Mesodermal cell (in vitro differentiated cells): ENCODE measurements around the gene KDM4C.
"Not testable (repeated sequence)": the region's sequence is repeated elsewhere in the genome, so short reads cannot be mapped to it uniquely, and the experiment has no call there.

ENCODE experiments used
- H3K27ac ChIP-seq: 2 replicates; pipeline ENCODE4 v1.7.0; 2013; ENCODE audit warnings: mild to moderate bottlenecking, low read depth, low read length, moderate library complexity; ENCODE audit not compliant: severe bottlenecking
- H3K36me3 ChIP-seq: 2 replicates; pipeline ENCODE4 v1.7.1; 2013; ENCODE audit warnings: mild to moderate bottlenecking, low read length, moderate library complexity; ENCODE audit not compliant: control insufficient read depth, insufficient read depth
- H3K4me1 ChIP-seq: one replicate; pipeline ENCODE4 v1.7.1; 2013; ENCODE audit warnings: mild to moderate bottlenecking, low read length; ENCODE audit not compliant: insufficient read depth, control insufficient read depth, poor library complexity, severe bottlenecking
- H3K4me3 ChIP-seq: 2 replicates; pipeline ENCODE4 v1.7.0; 2013; ENCODE audit warnings: low read length, control low read depth, mild to moderate bottlenecking; ENCODE audit not compliant: insufficient read depth, poor library complexity, severe bottlenecking; ENCODE audit errors: extremely low read depth
- H3K9me3 ChIP-seq: 2 replicates; pipeline ENCODE4 v1.7.1; 2013; ENCODE audit warnings: mild to moderate bottlenecking, low read length, moderate library complexity; ENCODE audit not compliant: control insufficient read depth
- WGBS, 2 experiments: methylation state at CpG; one replicate each; pipeline ENCODE4 v1.1.5; 2013; ENCODE audit warnings: missing lambda C conversion rate in 2 of 2; ENCODE audit not compliant: insufficient coverage in 2 of 2; 5-methylcytosine and 5-hydroxymethylcytosine counted together

The KDM4C gene

GRCh38 chr9:7030943-7031342 lies 273.2 kb downstream of the KDM4C start:
- H3K4me1 ChIP-seq, H3K4me3 ChIP-seq, H3K9me3 ChIP-seq, H3K36me3 ChIP-seq, H3K27ac ChIP-seq: not testable (repeated sequence)

- H3K27ac ChIP-seq: no peak overlapping the region
- no peaks in the 10 kb centered on the region for H3K4me1 ChIP-seq
- H3K9me3 ChIP-seq: no peaks in the 10 kb centered on the region
- H3K4me3 ChIP-seq: no peak overlapping the region
- WGBS, 2 experiments: 84 to 92% methylated on average over 3 to 4 of the region's 5 CpGs
- H3K36me3 ChIP-seq: no peaks in the 10 kb centered on the region
These were observed 275.6 kb downstream of the KDM4C start for GRCh38 chr9:7033076-7034045.

DNA sequence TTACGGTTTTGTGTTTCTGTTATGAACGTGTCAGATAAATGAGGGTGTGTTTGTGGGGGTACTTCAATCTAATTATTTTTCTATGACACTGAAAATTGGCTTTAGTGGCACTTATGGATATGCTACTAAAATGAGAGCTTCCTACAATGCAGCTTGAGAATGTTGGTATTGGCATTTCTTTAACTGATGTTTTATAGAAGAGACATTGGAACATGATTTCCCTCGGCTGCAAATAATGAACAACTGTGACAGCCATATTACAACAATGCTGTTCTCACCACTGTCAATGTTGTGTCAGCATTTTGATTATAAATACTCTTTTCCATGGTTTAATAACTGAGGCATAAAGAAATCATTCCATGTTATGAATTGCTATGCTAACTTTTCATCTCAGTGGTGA lies 279.4 kb downstream of the KDM4C start:
- no peak overlapping the region for H3K27ac ChIP-seq
- H3K4me1 ChIP-seq: no peaks in the 10 kb centered on the region
- H3K36me3 ChIP-seq: no peaks in the 10 kb centered on the region
- WGBS, 2 experiments: 100% methylated on average over 1 of the region's 3 CpGs
- no peak overlapping the region for H3K4me3 ChIP-seq
- H3K9me3 ChIP-seq: no peaks in the 10 kb centered on the region

GRCh38 chr9:7042124-7042523 lies 284.4 kb downstream of the KDM4C start:
- H3K4me1 ChIP-seq: no peaks in the 10 kb centered on the region
- H3K4me3 ChIP-seq: no peak overlapping the region
- H3K36me3 ChIP-seq: no peaks in the 10 kb centered on the region
- WGBS, 2 experiments: 93 to 100% methylated on average over 3 of the region's 3 CpGs
- no peaks in the 10 kb centered on the region for H3K9me3 ChIP-seq
- H3K27ac ChIP-seq: no peak overlapping the region

DNA sequence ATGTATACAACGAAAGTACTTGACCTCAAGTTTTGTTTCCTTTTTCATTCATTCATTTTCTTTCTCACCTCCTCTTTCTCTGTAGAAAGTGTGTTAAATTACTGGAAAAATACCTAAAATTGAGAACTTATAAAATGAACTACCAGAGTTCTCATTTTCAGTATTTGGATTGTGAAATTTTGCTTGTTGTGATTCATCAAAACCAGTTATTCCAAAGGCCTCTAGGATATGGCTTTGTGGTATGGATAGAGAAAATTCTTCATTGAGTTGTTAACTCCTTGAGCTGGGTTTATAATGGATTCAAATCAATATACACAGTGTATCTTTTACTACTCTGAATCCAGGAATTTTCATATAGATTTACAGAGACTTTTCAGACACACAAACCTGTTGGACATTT lies 287.6 kb downstream of the KDM4C start:
- Histone ChIP-seq H3K9me3 (no peaks in the 10 kb centered on the region), H3K27ac (no peak overlapping the region), H3K4me3 (no peak overlapping the region), H3K4me1 (no peaks in the 10 kb centered on the region), H3K36me3 (no peaks in the 10 kb centered on the region)
- WGBS, 2 experiments: no CpG with 5 or more reads among the region's 1 CpG

DNA sequence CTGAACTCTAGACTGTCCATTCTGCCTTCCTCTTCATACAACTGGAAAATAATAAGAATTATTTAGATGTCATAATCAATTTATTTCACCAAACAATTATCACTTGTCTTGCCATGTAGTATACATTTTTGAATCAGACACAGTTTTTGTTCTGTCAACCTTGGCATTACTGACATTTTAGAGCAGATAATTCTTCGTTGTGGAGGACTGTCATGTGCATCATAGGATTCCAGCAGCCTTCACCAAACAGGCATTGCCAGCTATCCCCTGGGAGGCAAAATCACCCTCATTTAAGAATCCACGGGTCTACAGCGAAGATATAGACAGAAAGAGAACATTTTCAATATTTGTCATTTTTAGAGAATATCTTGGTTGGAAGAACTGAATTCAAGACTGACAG lies 293.9 kb downstream of the KDM4C start:
- no peaks in the 10 kb centered on the region for H3K4me1 ChIP-seq
- H3K4me3 ChIP-seq: no peak overlapping the region
- H3K36me3 ChIP-seq: no peaks in the 10 kb centered on the region
- H3K27ac ChIP-seq: no peak overlapping the region
- 80 to 89% methylated on average over 1 to 3 of the region's 3 CpGs for WGBS, 2 experiments
- H3K9me3 ChIP-seq: no peaks in the 10 kb centered on the region

- Histone ChIP-seq H3K9me3 (no peaks in the 10 kb centered on the region), H3K36me3 (no peaks in the 10 kb centered on the region), H3K27ac (no peak overlapping the region), H3K4me3 (no peak overlapping the region), H3K4me1 (no peaks in the 10 kb centered on the region)
- WGBS, 2 experiments: 33 to 60% methylated on average over 1 to 2 of the region's 2 CpGs
These were observed 296.1 kb downstream of the KDM4C start for GRCh38 chr9:7053903-7054302.

- no peaks in the 10 kb centered on the region for H3K4me1 ChIP-seq
- no peaks in the 10 kb centered on the region for H3K9me3 ChIP-seq
- no peak overlapping the region for H3K4me3 ChIP-seq
- no peak overlapping the region for H3K27ac ChIP-seq
- no peaks in the 10 kb centered on the region for H3K36me3 ChIP-seq
- WGBS, 2 experiments: 50 to 84% methylated on average over 2 of the region's 7 CpGs
These were observed 297.6 kb downstream of the KDM4C start for GRCh38 chr9:7055171-7055903.

DNA sequence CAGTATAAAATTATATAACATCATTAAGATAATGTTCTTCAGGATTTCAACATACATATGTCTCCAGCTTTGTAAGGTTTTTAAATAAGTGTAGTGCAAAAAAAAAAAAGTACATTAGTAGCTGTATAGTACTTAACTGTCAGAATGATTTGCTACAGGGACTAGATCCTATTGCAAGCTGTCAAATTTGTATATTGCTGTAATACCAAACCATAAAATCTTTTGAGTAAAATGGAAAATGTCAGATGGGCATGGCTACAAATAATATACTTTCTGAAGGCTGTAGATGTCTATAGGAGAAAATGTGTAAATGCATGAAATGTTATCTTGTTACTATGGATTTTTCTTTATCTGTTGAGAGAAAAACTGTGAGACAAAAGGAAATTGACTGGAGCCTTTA lies 298.5 kb downstream of the KDM4C start:
- H3K9me3 ChIP-seq: no peaks in the 10 kb centered on the region
- no peak overlapping the region for H3K27ac ChIP-seq
- no peaks in the 10 kb centered on the region for H3K4me1 ChIP-seq
- no peaks in the 10 kb centered on the region for H3K36me3 ChIP-seq
- no peak overlapping the region for H3K4me3 ChIP-seq

DNA sequence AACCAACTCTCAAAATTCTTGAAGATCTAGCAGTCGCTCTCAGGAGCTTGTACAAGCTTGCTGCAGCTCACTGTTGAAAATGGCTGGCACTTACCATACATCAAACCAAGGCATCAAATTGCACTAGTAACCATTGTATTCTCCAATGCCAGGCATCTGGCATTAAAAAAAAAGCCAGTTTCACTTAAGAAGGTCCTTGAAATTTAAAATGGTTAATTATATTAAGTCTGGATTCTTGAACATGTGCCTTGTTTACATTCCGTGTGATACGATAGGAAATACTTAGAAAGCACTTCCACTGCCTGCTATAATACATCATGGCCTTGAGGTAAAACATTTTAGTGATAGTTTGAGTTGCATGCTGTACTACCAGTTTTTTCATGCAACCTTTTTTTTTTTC lies 300.7 kb downstream of the KDM4C start:
- H3K9me3 ChIP-seq: no peaks in the 10 kb centered on the region

GRCh38 chr9:7067169-7067568 lies 309.4 kb downstream of the KDM4C start:
- Histone ChIP-seq H3K4me3 (no peak overlapping the region), H3K27ac (no peak overlapping the region), H3K36me3 (no peaks in the 10 kb centered on the region), H3K4me1 (no peaks in the 10 kb centered on the region), H3K9me3 (no peaks in the 10 kb centered on the region)
- 74 to 82% methylated on average over 4 of the region's 4 CpGs for WGBS, 2 experiments

More for the DNA sequence above, 300.7 kb downstream of the KDM4C start:
- Histone ChIP-seq H3K4me1 (no peaks in the 10 kb centered on the region), H3K36me3 (no peaks in the 10 kb centered on the region), H3K4me3 (no peak overlapping the region), H3K27ac (no peak overlapping the region)
- WGBS, 2 experiments: 90 to 100% methylated on average over 1 to 2 of the region's 3 CpGs
